SK-N-SH (cell line): ENCODE data around the gene SLC35F1. TPM values are rescaled to one million over a fixed set of nuclear protein-coding genes. Genes with fewer than 3 reads are reported as not detected.

Source experiments
- CTCF ChIA-PET: fragments of 300-600, 350-600 bp; formaldehyde crosslinking; extraction: SDS; loops from one replicate; lab custom pipeline; 2021; lab: Yijun Ruan, JAX
- POLR2A ChIA-PET: fragments of 350-600 bp; sonication (Branson Sonifier 250); formaldehyde crosslinking; extraction: SDS; loops from one replicate; lab custom pipeline; 2020; ENCODE audit warnings: antibody characterized with exemption, inconsistent platforms; lab: Yijun Ruan, JAX
- DNase-seq: peaks from one replicate; pipeline ENCODE4 v3.0.0; 2012
- H2AFZ ChIP-seq: fragments of 200-600 bp; sonication (generic); 2 replicates; pipeline ENCODE4 v1.8.1; 2016; ENCODE audit warnings: antibody characterized with exemption, mild to moderate bottlenecking, low read depth
- H3F3A ChIP-seq: fragments of 200-600 bp; sonication (generic); replicated peaks from 2 replicates; pipeline ENCODE3; 2016; ENCODE audit warnings: antibody characterized with exemption, mild to moderate bottlenecking; ENCODE audit not compliant: insufficient read depth
- H3K27ac ChIP-seq, 2 experiments: fragments of 200-500 bp in 1 of 2; fragments of 200-600 bp in 1 of 2; sonication (Bioruptor generic) in 1 of 2; sonication (generic), shearing (Covaris generic) in 1 of 2; 2 replicates each; pipeline versions ENCODE4 v1.5.1 to v1.6.1; 2014 to 2016; ENCODE audit warnings: low read depth in 2 of 2, inconsistent platforms in 1 of 2, low read length in 1 of 2, mild to moderate bottlenecking in 1 of 2, mixed read lengths in 1 of 2
- H3K27me3 ChIP-seq: fragments of 200-600 bp; sonication (generic), shearing (Covaris generic); 2 replicates; pipeline ENCODE4 v1.6.1; 2016; ENCODE audit warnings: mixed run types; ENCODE audit not compliant: insufficient read depth
- H3K36me3 ChIP-seq, 2 experiments: fragments of 200-500 bp in 1 of 2; fragments of 200-600 bp in 1 of 2; sonication (Bioruptor generic) in 1 of 2; sonication (generic) in 1 of 2; replicated peaks in 1 of 2; 2 replicates each; pipeline versions ENCODE3 to v1.5.1; 2014 to 2016; ENCODE audit warnings: low read length in 1 of 2, mild to moderate bottlenecking in 1 of 2; ENCODE audit not compliant: insufficient read depth in 2 of 2, control insufficient read depth in 1 of 2
- H3K4me1 ChIP-seq, 2 experiments: fragments of 200-500 bp in 1 of 2; fragments of 200-600 bp in 1 of 2; sonication (Bioruptor generic) in 1 of 2; sonication (generic), shearing (Covaris generic) in 1 of 2; 2 replicates each; pipeline versions ENCODE4 v1.5.1 to v1.6.1; 2014 to 2016; ENCODE audit warnings: low read depth in 1 of 2, low read length in 1 of 2, mixed run types in 1 of 2; ENCODE audit not compliant: insufficient read depth in 2 of 2, control insufficient read depth in 1 of 2
- H3K4me2 ChIP-seq: fragments of 200-600 bp; sonication (generic), shearing (Covaris generic); 2 replicates; pipeline ENCODE4 v1.6.1; 2017; ENCODE audit warnings: mixed run types
- H3K4me3 ChIP-seq, 2 experiments: fragments of 200-500 bp in 1 of 2; fragments of 200-600 bp in 1 of 2; sonication (Bioruptor generic) in 1 of 2; sonication (generic), shearing (Covaris generic) in 1 of 2; 2 replicates each; pipeline versions ENCODE4 v1.5.1 to v1.8.1; 2014 to 2016; ENCODE audit warnings: low read depth in 2 of 2, inconsistent platforms in 1 of 2, low read length in 1 of 2, mild to moderate bottlenecking in 1 of 2, mixed read lengths in 1 of 2, moderate library complexity in 1 of 2
- H3K79me2 ChIP-seq: fragments of 200-600 bp; sonication (generic); 2 replicates; pipeline ENCODE4 v1.8.1; 2017; ENCODE audit warnings: mild to moderate bottlenecking; ENCODE audit not compliant: insufficient read depth
- H3K9ac ChIP-seq: fragments of 200-600 bp; sonication (generic); 2 replicates; pipeline ENCODE4 v1.6.1; 2017; ENCODE audit warnings: mixed run types
- H3K9me2 ChIP-seq: fragments of 200-600 bp; sonication (generic); 2 replicates; pipeline ENCODE4 v1.6.1; 2017; ENCODE audit warnings: mixed run types
- H3K9me3 ChIP-seq: fragments of 200-600 bp; sonication (generic); 2 replicates; pipeline ENCODE4 v1.6.1; 2017; ENCODE audit warnings: mixed run types, mild to moderate bottlenecking, moderate library complexity
- H4K20me1 ChIP-seq: fragments of 200-600 bp; sonication (generic); 2 replicates; pipeline ENCODE4 v1.6.1; 2017; ENCODE audit warnings: mild to moderate bottlenecking, mixed run types; ENCODE audit not compliant: insufficient read depth
- FOSL2 ChIP-seq: IDR thresholded peaks from 2 replicates; pipeline ENCODE4 v1.4.0; 2012; ENCODE audit warnings: low read depth, mild to moderate bottlenecking, moderate library complexity, borderline replicate concordance
- JUND ChIP-seq: IDR thresholded peaks from 2 replicates; pipeline ENCODE4 v1.4.0; 2012
- MXI1 ChIP-seq: IDR thresholded peaks from 2 replicates; pipeline ENCODE4 v1.6.1; 2012; ENCODE audit warnings: mild to moderate bottlenecking, low read depth, low read length, improper control_type of control experiment
- NRF1 ChIP-seq: IDR thresholded peaks from 2 replicates; pipeline ENCODE4 v1.6.1; 2012; ENCODE audit warnings: low read depth, mild to moderate bottlenecking, low read length
- POLR2AphosphoS5 ChIP-seq: IDR thresholded peaks from 2 replicates; pipeline ENCODE4 v1.6.1; 2012; ENCODE audit warnings: low read depth, low read length
- RAD21 ChIP-seq: IDR thresholded peaks from 2 replicates; pipeline ENCODE4 v1.6.1; 2012; ENCODE audit warnings: mild to moderate bottlenecking, low read length
- RCOR1 ChIP-seq: fragments of 150-350 bp; IDR thresholded peaks from 2 replicates; pipeline ENCODE4 v1.6.1; 2017; ENCODE audit warnings: antibody characterized with exemption, low read length
- RXRA ChIP-seq: IDR thresholded peaks from 2 replicates; pipeline ENCODE4 v1.4.0; 2012; ENCODE audit warnings: low read depth, mild to moderate bottlenecking, borderline replicate concordance
- SIN3A ChIP-seq: IDR thresholded peaks from 2 replicates; pipeline ENCODE4 v1.6.1; 2012; ENCODE audit warnings: low read depth, mild to moderate bottlenecking, low read length, moderate library complexity, borderline replicate concordance
- SMC3 ChIP-seq: IDR thresholded peaks from 2 replicates; pipeline ENCODE4 v1.6.1; 2012; ENCODE audit warnings: low read depth, low read length, improper control_type of control experiment
- TEAD4 ChIP-seq: IDR thresholded peaks from 2 replicates; pipeline ENCODE4 v1.4.0; 2012; ENCODE audit warnings: mild to moderate bottlenecking, borderline replicate concordance; ENCODE audit not compliant: insufficient read depth
- WGBS: methylation state at CpG from one replicate; pipeline ENCODE4 v1.1.6; 2017; ENCODE audit warnings: low lambda C conversion rate; 5-methylcytosine and 5-hydroxymethylcytosine counted together
- polyA plus RNA-seq, 3 experiments: library from polyadenylated mRNA; depleted of rRNA; stranded (reverse); fragments of >200 nt; gene quantifications; 2 replicates each; pipeline ENCODE4 v1.2.3, GENCODE V29; 2012
- TF ChIP-seq, protein P1 (sequence below): IDR thresholded peaks from 2 replicates; pipeline ENCODE4 v1.4.0; 2012; ENCODE audit warnings: low read depth
- TF ChIP-seq, protein P2 (sequence below): IDR thresholded peaks from 2 replicates; pipeline ENCODE4 v1.4.0; 2012; ENCODE audit warnings: low read depth, borderline replicate concordance
- TF ChIP-seq, protein P3 (sequence below): IDR thresholded peaks from 2 replicates; pipeline ENCODE4; 2012

SLC35F1 gene
- polyA plus RNA-seq, 1 of the 3 experiments (the other 2 are of a cell fraction) = under 0.01 TPM

DNA sequence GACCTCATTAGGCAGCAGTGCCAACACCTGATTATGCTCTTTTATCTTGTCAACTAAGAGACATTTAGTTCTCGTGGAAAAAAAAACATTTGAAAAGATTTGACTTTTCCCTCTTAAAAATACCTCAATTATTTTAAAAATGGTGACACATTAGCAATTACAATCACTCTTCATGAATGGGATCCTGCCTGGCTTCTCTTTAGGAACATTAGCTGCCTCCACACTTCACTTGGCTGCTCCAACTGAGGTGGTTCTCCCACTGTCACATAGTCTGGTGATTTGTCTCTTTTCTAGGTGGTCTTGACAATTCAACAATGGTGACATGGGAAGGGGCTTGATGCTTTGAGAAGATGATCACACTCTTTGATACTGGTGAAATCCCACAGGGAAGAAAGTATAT is 26.2 kb upstream of the SLC35F1 start:
- H3K27me3 ChIP-seq = no peaks in the 10 kb centered on the region
- TF ChIP-seq TEAD4 = no peak
- TF ChIP-seq, protein P1, sequence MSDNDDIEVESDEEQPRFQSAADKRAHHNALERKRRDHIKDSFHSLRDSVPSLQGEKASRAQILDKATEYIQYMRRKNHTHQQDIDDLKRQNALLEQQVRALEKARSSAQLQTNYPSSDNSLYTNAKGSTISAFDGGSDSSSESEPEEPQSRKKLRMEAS = no peak
- no peak for TF ChIP-seq SIN3A
- no peak for TF ChIP-seq MXI1
- TF ChIP-seq SMC3 = no peak
- no peak for TF ChIP-seq FOSL2
- TF ChIP-seq JUND = no peak
- TF ChIP-seq NRF1 = no peak
- no peak for TF ChIP-seq RAD21
- no peaks in the 10 kb centered on the region for H3K4me1 ChIP-seq
- H3K9ac ChIP-seq = no peak overlapping the region
- POLR2A ChIA-PET = no interaction called here
- 0% methylated on average over 1 of the region's 1 CpG for WGBS
- no peak overlapping the region for H3K4me2 ChIP-seq
- no peaks in the 10 kb centered on the region for H3K9me3 ChIP-seq
- H2AFZ ChIP-seq = no peak overlapping the region
- no peaks in the 10 kb centered on the region for H3K9me2 ChIP-seq
- DNase-seq = no peak
- no peaks in the 10 kb centered on the region for H3F3A ChIP-seq
- H3K4me3 ChIP-seq = no peak overlapping the region
- CTCF ChIA-PET = no interaction called here
- no peaks in the 10 kb centered on the region for H3K79me2 ChIP-seq
- H3K27ac ChIP-seq = no peak overlapping the region
- H3K36me3 ChIP-seq = no peaks in the 10 kb centered on the region
- H4K20me1 ChIP-seq = no peaks in the 10 kb centered on the region

DNA sequence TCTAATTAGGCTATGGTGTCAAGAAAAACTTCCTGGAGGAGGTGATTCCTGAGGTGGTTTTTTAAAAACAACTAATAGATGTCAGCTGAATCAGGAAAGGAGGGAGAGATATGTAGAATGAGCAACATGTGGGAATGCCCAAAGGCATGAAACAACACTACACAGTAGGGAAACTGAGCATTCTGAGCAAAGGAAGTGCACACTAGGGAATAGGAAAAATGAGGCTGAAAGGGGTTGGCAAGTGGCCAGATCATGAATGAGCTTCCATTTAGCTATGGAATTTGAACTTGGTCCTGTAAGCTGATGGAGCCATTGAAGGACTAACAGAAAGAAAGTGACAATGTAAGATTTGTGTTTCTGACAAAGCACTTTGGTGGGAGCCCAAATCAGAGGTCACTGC is 16.9 kb upstream of the SLC35F1 start:
- POLR2A ChIA-PET = no interaction called here
- no peaks in the 10 kb centered on the region for H3F3A ChIP-seq
- H2AFZ ChIP-seq = no peak overlapping the region
- TF ChIP-seq POLR2AphosphoS5 (no peak), RXRA (no peak), RCOR1 (no peak)
- TF ChIP-seq, protein P2, sequence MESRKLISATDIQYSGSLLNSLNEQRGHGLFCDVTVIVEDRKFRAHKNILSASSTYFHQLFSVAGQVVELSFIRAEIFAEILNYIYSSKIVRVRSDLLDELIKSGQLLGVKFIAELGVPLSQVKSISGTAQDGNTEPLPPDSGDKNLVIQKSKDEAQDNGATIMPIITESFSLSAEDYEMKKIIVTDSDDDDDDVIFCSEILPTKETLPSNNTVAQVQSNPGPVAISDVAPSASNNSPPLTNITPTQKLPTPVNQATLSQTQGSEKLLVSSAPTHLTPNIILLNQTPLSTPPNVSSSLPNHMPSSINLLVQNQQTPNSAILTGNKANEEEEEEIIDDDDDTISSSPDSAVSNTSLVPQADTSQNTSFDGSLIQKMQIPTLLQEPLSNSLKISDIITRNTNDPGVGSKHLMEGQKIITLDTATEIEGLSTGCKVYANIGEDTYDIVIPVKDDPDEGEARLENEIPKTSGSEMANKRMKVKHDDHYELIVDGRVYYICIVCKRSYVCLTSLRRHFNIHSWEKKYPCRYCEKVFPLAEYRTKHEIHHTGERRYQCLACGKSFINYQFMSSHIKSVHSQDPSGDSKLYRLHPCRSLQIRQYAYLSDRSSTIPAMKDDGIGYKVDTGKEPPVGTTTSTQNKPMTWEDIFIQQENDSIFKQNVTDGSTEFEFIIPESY = no peak
- TF ChIP-seq, protein P3, sequence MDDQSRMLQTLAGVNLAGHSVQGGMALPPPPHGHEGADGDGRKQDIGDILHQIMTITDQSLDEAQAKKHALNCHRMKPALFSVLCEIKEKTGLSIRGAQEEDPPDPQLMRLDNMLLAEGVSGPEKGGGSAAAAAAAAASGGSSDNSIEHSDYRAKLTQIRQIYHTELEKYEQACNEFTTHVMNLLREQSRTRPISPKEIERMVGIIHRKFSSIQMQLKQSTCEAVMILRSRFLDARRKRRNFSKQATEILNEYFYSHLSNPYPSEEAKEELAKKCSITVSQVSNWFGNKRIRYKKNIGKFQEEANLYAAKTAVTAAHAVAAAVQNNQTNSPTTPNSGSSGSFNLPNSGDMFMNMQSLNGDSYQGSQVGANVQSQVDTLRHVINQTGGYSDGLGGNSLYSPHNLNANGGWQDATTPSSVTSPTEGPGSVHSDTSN = no peak
- H3K27me3 ChIP-seq = no peaks in the 10 kb centered on the region
- no peak overlapping the region for H3K4me2 ChIP-seq
- no peak overlapping the region for H3K27ac ChIP-seq
- no peaks in the 10 kb centered on the region for H3K79me2 ChIP-seq
- CTCF ChIA-PET = no interaction called here
- H3K36me3 ChIP-seq = no peaks in the 10 kb centered on the region
- H3K9me3 ChIP-seq = no peaks in the 10 kb centered on the region
- no peaks in the 10 kb centered on the region for H4K20me1 ChIP-seq
- no peak overlapping the region for H3K4me3 ChIP-seq
- H3K9me2 ChIP-seq = no peaks in the 10 kb centered on the region
- no peaks in the 10 kb centered on the region for H3K4me1 ChIP-seq
- no peak overlapping the region for H3K9ac ChIP-seq
- DNase-seq = no peak
